CD4-positive, alpha-beta T cell treated with Interleukin-15 for 4 hours (primary cell): ENCODE data around the gene PGRMC2.

Experiments used
- DNase-seq: peaks from one replicate; pipeline ENCODE4 v3.0.0-alpha.2; 2020; ENCODE audit warnings: low spot score

PGRMC2 gene

DNA sequence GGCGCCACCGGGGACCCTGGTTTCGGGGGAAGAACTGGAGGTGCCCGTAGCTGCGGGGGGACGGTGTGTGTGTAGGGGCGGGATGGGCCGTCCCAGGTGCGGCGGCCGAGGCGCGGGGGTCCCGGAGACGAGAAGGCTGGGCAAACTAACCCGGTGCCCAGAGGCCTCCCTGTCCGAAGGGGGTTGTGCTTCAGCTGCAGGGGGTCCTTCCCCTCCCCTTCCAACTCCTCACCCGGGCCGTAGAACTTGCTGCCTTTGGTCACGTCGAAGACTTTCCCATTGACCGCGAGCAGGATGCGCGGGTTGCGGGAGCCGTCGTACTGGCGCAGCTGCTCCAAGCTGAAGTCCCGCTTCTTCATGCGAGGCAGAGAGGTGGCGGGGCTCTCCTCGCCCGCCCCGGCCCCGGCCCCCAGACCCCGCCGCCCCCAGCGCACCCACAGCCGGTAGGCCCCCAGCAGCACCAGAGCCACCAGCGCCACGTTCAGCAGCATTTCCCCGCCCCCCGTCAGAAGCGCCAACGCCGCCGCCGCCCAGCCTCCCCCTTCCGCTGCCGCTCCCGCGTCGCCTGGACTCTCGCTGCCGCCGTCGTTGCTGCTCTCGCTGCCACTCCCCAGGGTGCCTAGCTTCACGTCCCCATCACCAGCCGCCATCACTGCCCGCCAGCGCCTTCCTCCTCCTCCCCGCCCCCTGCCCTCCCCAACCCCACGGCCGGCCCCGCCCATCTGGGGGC lies at the start of gene PGRMC2:
PGRMC2 (minus strand) TSS at position 673 of the 730 bp plus-strand sequence; CDS start at position 650, 23 bp downstream.
- no peak for DNase-seq

DNA sequence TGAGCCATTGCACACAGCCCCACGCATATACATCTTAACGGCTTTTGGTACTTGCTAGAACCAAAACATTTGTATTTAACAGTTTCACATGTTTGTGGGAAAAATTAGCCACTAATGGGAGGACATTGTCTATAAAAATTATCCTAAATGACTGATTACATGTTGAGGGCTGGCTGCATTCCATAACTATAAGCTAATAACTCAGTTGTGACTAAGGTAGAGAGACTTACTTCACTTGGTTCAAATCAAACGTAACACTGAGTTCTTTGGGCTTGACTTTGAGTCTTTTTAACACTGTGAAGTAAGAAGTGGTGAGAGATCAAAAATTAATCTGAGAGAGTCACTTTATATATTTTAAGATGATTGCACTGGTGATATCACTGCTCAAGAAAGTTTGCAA lies 47.9 kb upstream of the PGRMC2 start:
- DNase-seq = no peak

DNA sequence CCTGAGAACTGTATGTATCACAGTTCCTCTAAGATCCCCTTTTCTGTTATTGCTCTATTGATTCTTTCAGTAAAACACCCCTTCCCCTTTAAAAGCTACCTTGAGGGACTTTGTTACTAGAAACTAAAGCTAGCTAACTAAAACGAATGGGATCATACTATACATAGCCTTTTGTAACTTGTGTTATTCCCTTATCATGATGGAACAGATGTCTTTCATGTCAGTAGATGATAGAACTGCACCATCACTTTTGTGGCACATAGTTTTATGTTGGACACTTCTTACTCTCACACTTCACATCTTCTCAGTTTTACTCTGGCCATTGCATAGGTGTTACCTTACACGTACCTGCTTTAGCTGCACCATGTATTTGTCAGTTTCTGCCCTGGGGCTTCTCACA lies 46.6 kb upstream of the PGRMC2 start:
- no peak for DNase-seq

GRCh38 chr4:128333309-128334018 lies 45.9 kb upstream of the PGRMC2 start:
- DNase-seq = no peak

GRCh38 chr4:128332081-128332480 lies 44.5 kb upstream of the PGRMC2 start:
- no peak for DNase-seq

- no peak for DNase-seq
Measured at GRCh38 chr4:128329638-128330037, 42.0 kb upstream of the PGRMC2 start.

GRCh38 chr4:128328106-128328505 lies 40.5 kb upstream of the PGRMC2 start:
- DNase-seq = no peak

GRCh38 chr4:128323401-128323800 lies 35.8 kb upstream of the PGRMC2 start:
- no peak for DNase-seq

GRCh38 chr4:128322986-128323385 lies 35.4 kb upstream of the PGRMC2 start:
- no peak for DNase-seq

DNA sequence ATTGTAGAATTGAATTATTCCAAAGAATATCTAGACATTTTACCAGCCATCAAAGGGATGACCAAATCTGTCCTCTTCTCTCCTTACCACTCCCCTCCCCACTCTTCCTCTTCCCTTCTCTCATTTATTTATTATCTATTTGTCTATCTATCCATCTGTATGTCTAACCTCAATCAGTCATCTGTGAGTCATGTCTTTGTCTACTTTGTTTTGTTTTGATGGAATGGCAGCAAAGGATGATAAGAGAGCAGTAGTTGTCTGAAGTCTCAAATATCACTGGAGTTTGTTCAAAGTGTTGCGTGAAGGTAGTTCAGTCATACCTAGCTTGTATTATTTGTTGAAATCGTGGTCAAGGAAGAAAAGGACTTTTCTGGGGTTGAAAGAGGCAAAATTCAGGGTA lies 34.7 kb upstream of the PGRMC2 start:
- DNase-seq = no peak

- DNase-seq = no peak
Measured at GRCh38 chr4:128320656-128321055, 33.0 kb upstream of the PGRMC2 start.

DNA sequence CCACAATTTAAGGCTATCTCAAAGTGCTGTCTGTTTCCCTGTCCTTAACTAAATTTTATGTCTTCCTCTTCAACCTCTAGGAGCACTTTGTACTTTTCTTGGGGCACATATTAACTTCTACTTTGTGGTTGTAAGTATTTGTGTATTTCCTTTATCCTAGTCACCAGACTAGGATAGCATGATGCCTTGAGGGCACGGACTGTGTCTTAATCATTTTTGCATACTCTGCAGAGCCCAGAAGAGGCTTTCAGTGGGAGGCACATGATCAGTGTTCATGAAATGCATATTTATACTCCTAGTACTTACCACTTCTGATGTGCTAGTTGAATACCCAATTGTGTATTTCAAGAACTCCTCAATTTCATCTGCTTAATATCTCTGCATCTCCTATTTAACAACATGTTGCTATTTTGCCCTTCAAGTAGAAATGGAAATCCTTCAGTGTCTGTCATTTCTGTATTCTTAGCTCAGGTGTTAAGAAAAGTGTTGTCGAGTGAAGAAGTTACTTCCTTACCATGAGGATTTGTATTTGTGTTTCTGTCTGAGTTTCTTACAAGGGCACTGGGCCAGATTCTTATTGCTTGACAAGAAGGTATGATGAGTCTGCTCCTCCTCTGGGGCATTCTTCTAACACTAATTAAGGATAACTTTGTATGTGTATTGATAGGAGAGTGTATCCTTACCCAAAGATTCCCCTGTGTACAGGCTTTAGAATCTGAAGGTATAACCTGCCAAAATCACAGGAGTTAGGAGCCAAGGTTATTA lies 28.3 kb upstream of the PGRMC2 start:
- DNase-seq = no peak

- DNase-seq = no peak
Measured at GRCh38 chr4:128311659-128312403, 24.2 kb upstream of the PGRMC2 start.

DNA sequence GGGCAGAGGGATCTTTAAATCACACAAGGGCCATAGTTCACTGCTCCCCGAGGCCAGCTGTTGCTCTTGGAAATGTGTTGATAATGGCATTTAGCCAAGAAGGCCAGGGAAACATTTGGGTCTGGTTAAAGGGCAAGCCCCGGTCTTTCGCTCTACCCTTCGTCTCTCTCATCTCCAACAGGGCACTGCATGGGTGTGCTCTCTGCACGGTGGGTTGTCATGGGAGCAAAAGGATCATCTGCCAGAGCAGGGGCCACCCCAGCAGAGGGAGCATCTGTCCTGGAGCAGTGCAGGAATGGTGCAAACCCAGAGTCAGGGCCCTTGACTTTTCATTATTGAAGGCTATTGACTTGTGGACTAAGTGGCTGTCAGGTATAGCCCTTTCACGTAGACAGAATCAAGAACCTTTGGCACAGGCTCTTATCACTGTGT lies 22.7 kb upstream of the PGRMC2 start:
- DNase-seq = no peak

DNA sequence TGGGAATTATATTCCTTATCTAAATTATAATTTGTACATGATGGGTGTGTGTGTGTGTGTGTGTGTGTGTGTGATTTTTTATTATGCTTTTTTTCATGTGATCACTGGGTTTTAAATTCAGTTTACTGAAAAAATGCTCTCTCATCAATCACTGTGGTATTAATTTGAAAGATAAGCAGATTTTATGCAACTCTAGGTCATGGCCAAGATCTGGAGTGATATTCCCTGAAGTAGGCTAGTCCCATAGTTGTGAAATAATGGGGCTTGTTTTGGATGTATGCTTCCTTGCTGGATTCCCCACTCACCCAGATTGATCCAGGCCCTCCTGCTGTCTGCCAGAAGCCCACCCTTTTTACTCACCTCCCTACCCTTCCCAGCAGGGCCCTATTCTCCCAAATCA lies 22.0 kb upstream of the PGRMC2 start:
- no peak for DNase-seq

- no peak for DNase-seq
Measured at GRCh38 chr4:128308986-128309385, 21.4 kb upstream of the PGRMC2 start.

DNA sequence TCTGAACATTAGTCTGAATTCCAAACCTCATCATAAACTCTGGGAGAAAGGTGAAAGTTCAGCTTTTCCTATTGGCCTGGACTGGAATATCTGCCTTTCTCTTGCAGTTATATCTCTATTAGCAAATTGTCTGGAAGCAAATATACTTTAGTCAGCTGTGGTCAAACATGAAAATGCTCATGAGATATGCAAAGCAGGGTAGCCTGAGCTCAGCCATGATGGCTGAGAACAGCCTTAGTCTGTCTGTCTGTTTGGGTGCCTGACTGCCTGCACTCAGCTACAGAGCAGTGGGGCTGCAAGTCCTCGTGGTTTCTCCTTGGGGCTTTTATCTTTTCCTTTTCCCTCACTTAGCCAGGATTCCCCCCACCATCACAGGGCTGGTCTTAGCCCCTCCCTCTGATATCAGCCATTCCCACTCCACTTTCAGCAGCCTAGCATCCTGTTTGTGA lies 19.5 kb upstream of the PGRMC2 start:
- DNase-seq = no peak

DNA sequence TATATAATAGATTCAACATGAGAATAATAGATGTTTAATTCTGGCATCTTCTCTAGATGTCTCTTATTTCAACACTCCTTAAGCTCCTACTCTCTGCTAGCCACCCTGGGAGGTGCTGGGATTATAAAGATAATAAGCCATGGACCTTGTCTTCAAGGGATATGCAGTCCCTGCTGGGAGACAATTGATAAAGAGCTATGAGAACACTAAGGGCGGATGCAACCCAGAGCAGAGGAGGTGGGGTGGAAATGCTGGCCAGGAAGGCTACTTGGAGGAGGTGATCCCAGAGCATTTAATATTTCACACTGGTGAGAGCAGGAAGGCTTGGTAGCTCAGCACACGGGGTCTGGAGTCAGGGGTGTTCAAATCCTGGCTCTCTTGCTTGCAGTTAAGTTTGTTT lies 18.3 kb upstream of the PGRMC2 start:
- no peak for DNase-seq

DNA sequence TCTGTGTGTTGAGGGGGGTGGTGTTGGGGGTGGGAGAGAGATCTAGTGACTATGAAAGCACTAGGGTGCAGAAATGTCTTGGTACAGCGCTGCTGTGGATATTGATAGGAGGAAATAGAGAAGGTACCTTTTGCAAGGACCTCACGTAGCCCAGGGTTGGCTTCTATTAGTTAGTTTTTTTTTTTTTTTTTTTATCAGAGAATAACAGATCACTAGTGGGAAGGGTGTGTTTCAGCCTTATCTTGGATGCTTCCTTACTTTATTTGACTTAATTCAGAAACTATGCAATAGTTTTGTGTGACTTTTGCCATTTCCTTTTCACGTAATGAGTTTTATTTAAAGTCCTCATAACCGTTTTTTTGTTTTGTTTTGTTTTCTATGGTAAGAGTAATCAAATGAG lies 16.4 kb upstream of the PGRMC2 start:
- no peak for DNase-seq

- DNase-seq = no peak
Measured at GRCh38 chr4:128303405-128303785, 15.8 kb upstream of the PGRMC2 start.

- DNase-seq = no peak
Measured at GRCh38 chr4:128301979-128302378, 14.4 kb upstream of the PGRMC2 start.

DNA sequence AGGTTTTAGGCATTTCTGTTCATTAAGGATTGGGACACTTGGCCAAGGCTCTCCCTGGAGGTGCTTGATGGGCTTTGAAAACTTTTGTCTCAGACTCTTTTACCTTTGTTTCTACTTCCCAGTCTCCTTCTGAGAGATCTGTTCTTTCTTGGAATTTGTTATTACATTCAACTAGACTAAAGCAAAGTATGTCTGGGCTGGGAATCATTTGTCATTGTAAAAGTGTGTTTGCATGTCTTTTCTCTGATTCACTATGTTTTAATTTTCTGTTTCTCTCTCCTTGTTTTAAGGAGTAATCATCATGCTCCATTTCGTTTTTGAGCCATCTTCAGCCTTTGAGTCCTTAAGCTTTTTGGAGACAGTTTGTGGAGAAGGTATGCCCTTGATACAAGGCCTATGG lies 12.2 kb upstream of the PGRMC2 start:
- DNase-seq = no peak
